PFSK-1 (cell line): ENCODE data around the gene DGKB.

Experiments used
- POLR2AphosphoS5 ChIP-seq: IDR thresholded peaks from 2 replicates; pipeline ENCODE4 v1.6.1; 2012; ENCODE audit warnings: low read depth, mild to moderate bottlenecking, control low read depth, low read length, moderate library complexity
- TAF1 ChIP-seq: IDR thresholded peaks from 2 replicates; pipeline ENCODE4 v1.6.1; 2012; ENCODE audit warnings: low read length, control low read depth, borderline replicate concordance; ENCODE audit not compliant: insufficient read depth
- TF ChIP-seq, protein P1 (sequence below), 2 experiments: IDR thresholded peaks; 2 replicates each; pipeline versions ENCODE4 v1.6.1 to v1.8.0; 2011 to 2012; ENCODE audit warnings: low read depth in 2 of 2, low read length in 2 of 2, control low read depth in 1 of 2, inconsistent platforms in 1 of 2, mild to moderate bottlenecking in 1 of 2, moderate library complexity in 1 of 2; ENCODE audit not compliant: insufficient read depth in 1 of 2

DNA sequence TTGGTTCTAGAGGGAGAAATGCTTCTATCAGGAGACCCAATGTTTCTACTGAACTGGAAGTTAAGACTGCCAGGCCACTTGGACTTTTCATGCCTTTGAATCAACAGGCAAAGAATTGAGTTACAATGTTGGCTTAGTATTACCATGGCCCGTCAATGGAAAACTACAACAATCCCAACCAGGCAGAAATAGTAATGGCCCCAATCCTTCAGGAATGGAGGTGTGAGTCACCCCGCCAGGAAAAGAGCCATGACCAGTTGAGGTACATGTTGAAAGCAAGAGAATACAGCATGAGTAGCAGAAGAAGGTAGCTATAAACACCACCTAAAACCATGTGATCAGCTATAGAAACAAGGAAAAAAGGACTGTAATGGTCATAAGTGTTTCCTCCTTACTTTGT, 101.9 kb downstream of the DGKB start:
- TF ChIP-seq TAF1 (no peak), POLR2AphosphoS5 (no peak)
- TF ChIP-seq, protein P1, sequence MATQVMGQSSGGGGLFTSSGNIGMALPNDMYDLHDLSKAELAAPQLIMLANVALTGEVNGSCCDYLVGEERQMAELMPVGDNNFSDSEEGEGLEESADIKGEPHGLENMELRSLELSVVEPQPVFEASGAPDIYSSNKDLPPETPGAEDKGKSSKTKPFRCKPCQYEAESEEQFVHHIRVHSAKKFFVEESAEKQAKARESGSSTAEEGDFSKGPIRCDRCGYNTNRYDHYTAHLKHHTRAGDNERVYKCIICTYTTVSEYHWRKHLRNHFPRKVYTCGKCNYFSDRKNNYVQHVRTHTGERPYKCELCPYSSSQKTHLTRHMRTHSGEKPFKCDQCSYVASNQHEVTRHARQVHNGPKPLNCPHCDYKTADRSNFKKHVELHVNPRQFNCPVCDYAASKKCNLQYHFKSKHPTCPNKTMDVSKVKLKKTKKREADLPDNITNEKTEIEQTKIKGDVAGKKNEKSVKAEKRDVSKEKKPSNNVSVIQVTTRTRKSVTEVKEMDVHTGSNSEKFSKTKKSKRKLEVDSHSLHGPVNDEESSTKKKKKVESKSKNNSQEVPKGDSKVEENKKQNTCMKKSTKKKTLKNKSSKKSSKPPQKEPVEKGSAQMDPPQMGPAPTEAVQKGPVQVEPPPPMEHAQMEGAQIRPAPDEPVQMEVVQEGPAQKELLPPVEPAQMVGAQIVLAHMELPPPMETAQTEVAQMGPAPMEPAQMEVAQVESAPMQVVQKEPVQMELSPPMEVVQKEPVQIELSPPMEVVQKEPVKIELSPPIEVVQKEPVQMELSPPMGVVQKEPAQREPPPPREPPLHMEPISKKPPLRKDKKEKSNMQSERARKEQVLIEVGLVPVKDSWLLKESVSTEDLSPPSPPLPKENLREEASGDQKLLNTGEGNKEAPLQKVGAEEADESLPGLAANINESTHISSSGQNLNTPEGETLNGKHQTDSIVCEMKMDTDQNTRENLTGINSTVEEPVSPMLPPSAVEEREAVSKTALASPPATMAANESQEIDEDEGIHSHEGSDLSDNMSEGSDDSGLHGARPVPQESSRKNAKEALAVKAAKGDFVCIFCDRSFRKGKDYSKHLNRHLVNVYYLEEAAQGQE (IDR thresholded peaks at IDR 0.05; ENCODE audit: insufficient read depth in 1 of 2, low read depth in 2 of 2, low read length in 2 of 2), result no peak
